CD8-positive, alpha-beta memory T cell (primary cell): Measurements from ENCODE around the gene ANKRD33B. TPM values are rescaled to one million over a fixed set of nuclear protein-coding genes. Genes with fewer than 3 reads are reported as not detected.

Experiments used
- CTCF ChIA-PET: fragments of 350-600 bp; sonication (Branson Sonifier 250); formaldehyde crosslinking; loops from one replicate; lab custom pipeline; 2021; ENCODE audit warnings: antibody characterized with exemption; lab: Charles Lee
- POLR2A ChIA-PET: fragments of 350-600 bp; sonication (Branson Sonifier 250); formaldehyde crosslinking; loops from one replicate; lab custom pipeline; 2021; ENCODE audit warnings: antibody characterized with exemption; lab: Charles Lee
- DNase-seq, 5 donors: peaks; one replicate each; pipeline versions ENCODE4 v3.0.0 to v3.0.0-alpha.2; 2020 to 2022; ENCODE audit warnings: mixed read lengths in 1 of 5
- H3K27ac ChIP-seq: one replicate; pipeline ENCODE4 v1.7.0; 2013; ENCODE audit warnings: low read depth, mild to moderate bottlenecking, low read length, moderate library complexity
- H3K27me3 ChIP-seq: 2 replicates; pipeline ENCODE4 v1.7.0; 2013; ENCODE audit warnings: low read length, mild to moderate bottlenecking; ENCODE audit not compliant: insufficient read depth, poor library complexity, severe bottlenecking
- H3K36me3 ChIP-seq: 2 replicates; pipeline ENCODE4 v1.7.0; 2013; ENCODE audit warnings: mild to moderate bottlenecking, low read length, moderate library complexity; ENCODE audit not compliant: insufficient read depth
- H3K4me1 ChIP-seq: 2 replicates; pipeline ENCODE4 v1.7.0; 2013; ENCODE audit warnings: mild to moderate bottlenecking, low read length, moderate library complexity; ENCODE audit not compliant: insufficient read depth
- H3K4me3 ChIP-seq: 2 replicates; pipeline ENCODE4 v1.7.0; 2013; ENCODE audit warnings: mild to moderate bottlenecking, low read length
- H3K9me3 ChIP-seq: 2 replicates; pipeline ENCODE4 v1.7.0; 2013; ENCODE audit warnings: mild to moderate bottlenecking, low read length
- H3K27ac Mint-ChIP-seq, 8 donors: one replicate each; pipeline ENCODE4 v1.8.0; 2020 to 2021; ENCODE audit warnings: mixed read lengths in 8 of 8, mild to moderate bottlenecking in 6 of 8, inconsistent platforms in 3 of 8, moderate library complexity in 3 of 8
- H3K27me3 Mint-ChIP-seq, 2 donors: one replicate each; pipeline ENCODE4 v1.8.0; 2020 to 2021; ENCODE audit warnings: mixed read lengths in 2 of 2, mild to moderate bottlenecking in 1 of 2, moderate library complexity in 1 of 2
- H3K36me3 Mint-ChIP-seq, 3 donors: one replicate each; pipeline ENCODE4 v1.8.0; 2020 to 2021; ENCODE audit warnings: mixed read lengths in 3 of 3, inconsistent platforms in 1 of 3, mild to moderate bottlenecking in 1 of 3
- H3K4me1 Mint-ChIP-seq, 3 donors: one replicate each; pipeline ENCODE4 v1.8.0; 2020 to 2021; ENCODE audit warnings: mixed read lengths in 3 of 3, inconsistent platforms in 1 of 3, mild to moderate bottlenecking in 1 of 3
- H3K4me3 Mint-ChIP-seq, 7 donors: one replicate each; pipeline ENCODE4 v1.8.0; 2020 to 2021; ENCODE audit warnings: mixed read lengths in 7 of 7, mild to moderate bottlenecking in 6 of 7, moderate library complexity in 4 of 7, inconsistent platforms in 2 of 7
- H3K9me3 Mint-ChIP-seq, 5 donors: one replicate each; pipeline ENCODE4 v1.8.0; 2020 to 2022; ENCODE audit warnings: mixed read lengths in 5 of 5, mild to moderate bottlenecking in 3 of 5, moderate library complexity in 2 of 5, inconsistent platforms in 1 of 5
- polyA plus RNA-seq: library from polyadenylated mRNA; unstranded; fragments of 300-500 nt; fragmentation: Illumina TruSeq; gene quantifications from one replicate; pipeline ENCODE4 v1.2.3, GENCODE V29; 2021
- total RNA-seq, 2 experiments: library from RNA; stranded (reverse); gene quantifications; one replicate each; pipeline ENCODE4 v1.2.3, GENCODE V29; 2021

Gene ANKRD33B
- total and polyA plus RNA-seq, 3 experiments from 2014 or later, result 0.06 to 32.7 (median 29.6) TPM

DNA sequence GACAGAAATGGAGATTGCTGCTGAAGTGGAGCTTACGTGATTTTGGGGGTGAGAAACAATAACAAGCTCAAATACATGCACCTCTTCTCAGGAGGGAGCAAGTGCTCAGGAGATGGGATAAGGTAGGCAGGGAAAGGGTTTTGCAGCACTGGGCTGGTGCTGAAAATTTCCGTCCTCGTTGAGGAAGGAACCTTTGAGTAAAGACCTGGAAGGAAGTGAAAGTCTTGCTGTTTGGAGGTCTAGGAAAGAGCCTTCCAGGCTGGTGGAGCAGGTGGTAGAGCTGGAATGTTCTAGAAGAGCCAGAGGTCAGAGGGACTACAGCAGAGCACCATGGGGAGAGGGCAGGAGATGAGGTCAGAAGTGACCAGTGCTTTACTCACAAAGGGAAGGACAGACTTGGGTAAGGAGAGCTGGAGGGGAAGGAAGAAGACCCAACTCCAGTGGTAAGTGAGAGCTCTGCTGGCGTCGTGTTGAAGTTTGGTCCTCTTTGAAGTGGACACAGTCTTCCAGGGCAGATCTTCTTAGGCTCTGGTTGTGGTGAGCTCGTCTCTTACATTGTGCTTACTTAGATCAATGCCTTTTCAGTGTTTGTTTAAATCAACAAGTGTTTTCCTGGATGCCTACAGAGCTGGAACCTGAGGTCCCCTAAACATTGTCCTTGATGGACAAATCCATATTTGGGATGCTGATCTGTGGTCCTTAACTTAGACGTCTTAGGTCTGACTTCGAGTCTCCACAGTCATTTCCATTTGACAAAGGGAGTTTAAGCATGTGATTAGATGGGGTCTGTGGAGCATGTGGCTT, 21.0 kb downstream of the ANKRD33B start:
- Mint-ChIP-seq H3K9me3 (peaks cover 1 to 6% (median 3%) of the 10 kb centered on the region in 5 donors), H3K27ac (peak overlapping the region in 1 of 8 donors; percentile 3), H3K4me1 (peaks cover 8 to 17% (median 9%) of the 10 kb centered on the region in 3 donors), H3K27me3 (peaks cover 3 to 13% of the 10 kb centered on the region in 2 donors), H3K4me3 (no peak overlapping the region), H3K36me3 (peaks cover 0 to 9% (median 5%) of the 10 kb centered on the region in 3 donors)
- H3K4me1 ChIP-seq, result no peaks in the 10 kb centered on the region
- DNase-seq, result no peak
- ChIA-PET CTCF (no interaction called here), POLR2A (no interaction called here)
- H3K27me3 ChIP-seq, result no peaks in the 10 kb centered on the region
- H3K36me3 ChIP-seq, result no peaks in the 10 kb centered on the region
- no peak overlapping the region for H3K4me3 ChIP-seq
- no peak overlapping the region for H3K27ac ChIP-seq
- no peaks in the 10 kb centered on the region for H3K9me3 ChIP-seq

DNA sequence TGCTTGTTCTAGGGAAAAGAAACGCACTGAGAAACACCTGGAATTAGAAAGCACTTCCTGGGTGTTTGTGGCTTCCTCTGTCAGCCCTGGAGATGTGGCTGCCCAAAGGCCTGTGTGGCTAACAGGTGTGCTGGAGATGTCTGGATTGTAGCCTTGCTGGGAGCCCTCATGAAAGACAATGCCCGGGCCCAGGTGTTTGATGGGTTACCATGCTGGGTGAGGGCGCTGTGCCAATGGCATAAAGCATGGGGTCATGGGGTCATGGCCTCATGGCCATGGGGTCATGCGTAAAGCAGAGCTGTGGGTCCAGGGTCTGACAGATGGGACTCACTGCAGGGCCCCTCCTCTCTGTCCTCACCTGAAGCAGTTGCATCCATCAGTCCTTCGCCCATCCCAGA, 21.6 kb downstream of the ANKRD33B start:
- Mint-ChIP-seq H3K4me1 (peaks cover 4 to 14% (median 8%) of the 10 kb centered on the region in 3 donors), H3K4me3 (no peak overlapping the region), H3K27ac (peak overlapping the region in 1 of 8 donors; percentile 73), H3K9me3 (peaks cover 1 to 6% (median 3%) of the 10 kb centered on the region in 5 donors), H3K36me3 (peaks cover 0 to 9% (median 5%) of the 10 kb centered on the region in 3 donors), H3K27me3 (peaks cover 3 to 13% of the 10 kb centered on the region in 2 donors)
- no peaks in the 10 kb centered on the region for H3K27me3 ChIP-seq
- ChIA-PET POLR2A (no interaction called here), CTCF (no interaction called here)
- no peak overlapping the region for H3K4me3 ChIP-seq
- no peak overlapping the region for H3K27ac ChIP-seq
- no peaks in the 10 kb centered on the region for H3K9me3 ChIP-seq
- H3K4me1 ChIP-seq, result no peaks in the 10 kb centered on the region
- DNase-seq, result no peak
- no peaks in the 10 kb centered on the region for H3K36me3 ChIP-seq

DNA sequence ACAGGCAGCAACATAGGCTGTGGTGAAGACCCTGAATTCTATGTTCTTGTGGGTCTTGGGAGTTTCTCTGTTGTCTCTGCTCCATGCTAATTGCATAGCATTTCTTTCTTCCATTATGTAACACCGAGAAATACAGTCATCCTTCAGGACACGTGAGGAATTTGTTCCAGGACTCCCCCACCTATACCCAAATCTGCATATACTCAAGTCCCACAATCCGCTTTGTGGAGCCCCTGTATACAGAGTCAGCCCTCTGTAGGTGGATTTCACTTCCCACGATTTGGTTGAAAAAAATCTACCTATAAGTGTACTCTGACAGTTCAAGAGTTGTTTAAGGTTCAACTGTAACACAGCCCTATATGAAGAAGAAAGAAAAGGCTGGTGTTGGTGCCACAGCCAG, 22.1 kb downstream of the ANKRD33B start:
- Histone ChIP-seq H3K4me1 (no peaks in the 10 kb centered on the region), H3K27me3 (no peaks in the 10 kb centered on the region)
- H3K4me1 Mint-ChIP-seq, result peaks cover 4 to 14% (median 8%) of the 10 kb centered on the region in 3 donors

DNA sequence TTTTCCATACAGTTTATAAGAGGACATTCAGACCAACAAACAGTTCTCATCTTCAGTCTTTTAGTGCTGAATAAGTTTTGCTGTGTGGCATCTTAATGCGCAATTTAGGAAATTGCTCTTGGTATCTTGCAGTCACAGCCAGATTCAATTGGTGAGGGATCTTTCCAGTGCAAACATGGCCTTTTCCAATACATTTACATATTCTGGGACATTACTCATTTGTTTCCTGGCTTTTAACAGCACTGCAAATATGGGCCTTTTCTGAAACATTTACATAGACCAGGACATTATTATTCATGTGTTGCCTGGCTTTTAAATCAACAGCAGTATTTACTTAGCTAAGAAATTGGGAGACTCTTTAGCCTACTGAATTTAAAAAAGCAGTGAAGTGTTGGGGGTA, 22.7 kb downstream of the ANKRD33B start:
- Histone ChIP-seq H3K27ac (no peak overlapping the region), H3K4me1 (no peaks in the 10 kb centered on the region), H3K36me3 (no peaks in the 10 kb centered on the region), H3K9me3 (no peaks in the 10 kb centered on the region), H3K4me3 (no peak overlapping the region), H3K27me3 (no peaks in the 10 kb centered on the region)
- Mint-ChIP-seq H3K27ac (no peak overlapping the region), H3K27me3 (peaks cover 3 to 13% of the 10 kb centered on the region in 2 donors), H3K36me3 (peaks cover 0 to 9% (median 5%) of the 10 kb centered on the region in 3 donors), H3K4me3 (no peak overlapping the region), H3K9me3 (peaks cover 1 to 6% (median 3%) of the 10 kb centered on the region in 5 donors), H3K4me1 (peaks cover 4 to 14% (median 8%) of the 10 kb centered on the region in 3 donors)
- ChIA-PET CTCF (no interaction called here), POLR2A (no interaction called here)
- no peak for DNase-seq

More for the DNA sequence above, 22.1 kb downstream of the ANKRD33B start:
- H3K9me3 ChIP-seq, result no peaks in the 10 kb centered on the region
- no peak for DNase-seq
- no peak overlapping the region for H3K27ac ChIP-seq
- Mint-ChIP-seq H3K4me3 (no peak overlapping the region), H3K36me3 (peaks cover 0 to 9% (median 5%) of the 10 kb centered on the region in 3 donors), H3K27me3 (peaks cover 3 to 13% of the 10 kb centered on the region in 2 donors), H3K9me3 (peaks cover 1 to 6% (median 3%) of the 10 kb centered on the region in 5 donors), H3K27ac (no peak overlapping the region)
- H3K4me3 ChIP-seq, result no peak overlapping the region
- H3K36me3 ChIP-seq, result no peaks in the 10 kb centered on the region
- ChIA-PET POLR2A (no interaction called here), CTCF (no interaction called here)

DNA sequence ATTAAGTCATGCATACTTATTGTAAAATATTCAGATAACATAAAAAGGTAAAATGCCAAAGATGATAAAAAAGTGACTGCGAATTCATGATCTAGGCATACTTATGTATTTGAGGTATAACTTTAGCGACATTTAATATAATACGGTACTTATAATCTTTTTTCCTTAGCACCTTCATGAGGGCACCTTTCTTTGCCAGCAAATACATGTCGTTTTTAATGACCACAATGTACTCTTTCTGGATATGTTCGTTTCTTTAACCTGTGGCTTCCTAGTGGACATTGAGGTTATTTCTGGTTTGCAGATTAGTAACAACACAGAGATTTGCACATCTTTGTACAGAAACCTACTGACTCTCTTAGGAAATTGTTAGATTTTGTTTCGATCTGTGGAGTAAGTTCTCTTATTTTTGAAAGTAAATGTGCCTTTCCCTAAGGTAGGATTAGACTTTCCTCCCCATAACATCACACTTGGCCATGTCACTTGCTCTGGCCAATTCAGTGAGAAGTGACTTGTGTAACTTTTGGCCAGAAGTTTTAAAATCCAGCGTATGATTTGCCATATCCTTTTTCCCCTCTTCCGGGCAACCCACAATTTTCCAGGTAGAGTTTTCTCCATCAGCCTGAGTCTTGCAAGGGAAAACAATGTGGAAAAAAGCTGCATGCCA, 24.4 kb downstream of the ANKRD33B start:
- CTCF ChIA-PET, result no interaction called here
- H3K4me1 Mint-ChIP-seq, result peaks cover 4 to 14% (median 8%) of the 10 kb centered on the region in 3 donors
- no peak overlapping the region for H3K27ac Mint-ChIP-seq

DNA sequence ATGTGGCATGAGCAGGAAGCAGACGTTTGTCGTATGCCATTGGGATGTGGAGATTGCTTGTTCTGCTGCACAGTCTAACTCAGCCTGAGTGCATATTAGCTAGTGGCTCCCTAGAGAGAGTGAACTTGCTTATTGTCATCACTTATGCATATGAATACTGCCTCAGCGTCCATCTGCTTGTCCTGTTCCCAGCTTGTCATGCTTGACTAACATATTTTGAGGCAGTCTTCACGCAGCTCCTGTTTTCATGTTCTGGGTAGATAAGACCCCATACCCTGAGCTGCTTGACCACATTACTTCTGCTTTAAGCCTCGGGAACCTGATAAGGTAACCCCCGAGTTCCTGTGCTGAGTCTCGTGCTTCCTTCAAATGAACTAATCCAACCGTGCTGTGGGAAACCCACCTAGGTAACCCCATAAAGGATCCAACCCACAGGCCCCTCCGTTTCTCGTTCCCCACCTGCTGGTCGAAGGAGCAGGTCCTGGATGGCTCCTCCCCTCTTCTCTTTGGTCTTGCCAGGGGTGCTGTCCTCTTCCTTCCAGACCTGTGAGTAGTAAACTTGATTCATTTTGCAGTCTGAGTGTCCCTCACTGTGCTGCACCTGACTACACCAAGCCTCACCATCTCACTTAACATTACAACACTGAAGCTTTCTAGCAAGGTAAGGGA, 25.0 kb downstream of the ANKRD33B start:
- peak overlapping the region; percentile 7 for H3K27ac ChIP-seq

More for the DNA sequence above, 24.4 kb downstream of the ANKRD33B start:
- Histone ChIP-seq H3K9me3 (no peaks in the 10 kb centered on the region), H3K4me1 (no peaks in the 10 kb centered on the region), H3K27me3 (no peaks in the 10 kb centered on the region), H3K36me3 (no peaks in the 10 kb centered on the region), H3K27ac (no peak overlapping the region), H3K4me3 (no peak overlapping the region)
- no peak for DNase-seq
- H3K36me3 Mint-ChIP-seq, result peaks cover 0 to 6% (median 5%) of the 10 kb centered on the region in 3 donors
- no peak overlapping the region for H3K4me3 Mint-ChIP-seq
- peaks cover 6 to 10% of the 10 kb centered on the region in 2 donors for H3K27me3 Mint-ChIP-seq
- peaks cover 0 to 6% (median 3%) of the 10 kb centered on the region in 5 donors for H3K9me3 Mint-ChIP-seq
- POLR2A ChIA-PET, result no interaction called here

DNA sequence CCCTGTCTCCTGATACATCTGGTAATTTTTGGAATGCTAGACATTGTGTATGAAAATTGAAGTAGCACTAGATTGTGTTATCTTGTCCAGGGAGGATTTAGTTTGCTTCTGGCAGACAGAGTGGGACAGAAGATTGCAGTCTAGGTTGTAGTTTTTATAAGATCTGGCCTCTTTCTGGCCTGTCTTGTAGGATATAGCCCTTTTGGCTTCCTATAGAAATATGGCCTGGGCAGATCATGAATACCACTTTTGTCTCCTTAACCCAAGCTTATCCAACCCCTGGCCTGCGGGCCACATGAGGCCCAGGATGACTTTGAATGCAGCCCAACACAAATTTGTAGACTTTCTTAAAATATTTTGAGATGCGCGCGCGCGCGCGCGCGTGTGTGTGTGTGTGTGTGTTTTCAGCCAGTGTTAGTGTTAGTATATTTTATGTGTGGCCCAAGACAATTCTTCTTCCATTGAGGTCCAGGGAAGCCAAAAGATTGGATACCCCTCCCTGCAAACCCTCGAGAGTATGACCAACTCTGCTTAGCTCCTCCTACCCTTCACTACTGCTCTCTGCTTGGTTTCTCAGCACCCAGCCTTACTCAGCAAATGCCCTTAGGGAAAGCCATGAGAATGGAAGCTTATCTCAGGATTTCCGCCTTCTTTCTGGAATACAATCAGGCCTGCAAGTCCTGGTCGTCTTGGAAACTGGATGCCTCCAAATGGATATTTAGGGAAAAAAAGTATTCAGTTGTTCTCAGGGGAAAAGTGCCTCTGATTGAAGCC, 26.5 kb downstream of the ANKRD33B start:
- no peak for DNase-seq
- Mint-ChIP-seq H3K4me3 (no peak overlapping the region), H3K36me3 (peaks cover 0 to 4% (median 0%) of the 10 kb centered on the region in 3 donors), H3K27ac (no peak overlapping the region), H3K27me3 (peaks cover 3 to 5% of the 10 kb centered on the region in 2 donors), H3K4me1 (peaks cover 3 to 6% (median 3%) of the 10 kb centered on the region in 3 donors), H3K9me3 (peaks cover 0 to 6% (median 3%) of the 10 kb centered on the region in 5 donors)
- Histone ChIP-seq H3K4me1 (no peaks in the 10 kb centered on the region), H3K36me3 (no peaks in the 10 kb centered on the region), H3K9me3 (no peaks in the 10 kb centered on the region), H3K4me3 (no peak overlapping the region), H3K27me3 (no peaks in the 10 kb centered on the region), H3K27ac (no peak overlapping the region)
- CTCF ChIA-PET, result no interaction called here
- POLR2A ChIA-PET, result interaction anchor here (0.5 kb wide), 1 partner anchor 102 kb away, joined by 3 read pairs; no protein-coding TSS in a partner anchor

More for the DNA sequence above, 25.0 kb downstream of the ANKRD33B start:
- no peaks in the 10 kb centered on the region for H3K4me1 ChIP-seq
- Mint-ChIP-seq H3K4me1 (peaks cover 2 to 9% (median 6%) of the 10 kb centered on the region in 3 donors), H3K36me3 (peaks cover 0 to 6% (median under 1%) of the 10 kb centered on the region in 3 donors), H3K27me3 (peaks cover 5 to 6% of the 10 kb centered on the region in 2 donors), H3K9me3 (peaks cover 0 to 6% (median 3%) of the 10 kb centered on the region in 5 donors), H3K4me3 (no peak overlapping the region), H3K27ac (no peak overlapping the region)
- DNase-seq, result no peak
- no peak overlapping the region for H3K4me3 ChIP-seq
- H3K27me3 ChIP-seq, result no peaks in the 10 kb centered on the region
- CTCF ChIA-PET, result no interaction called here
- POLR2A ChIA-PET, result no interaction called here
- H3K36me3 ChIP-seq, result no peaks in the 10 kb centered on the region
- H3K9me3 ChIP-seq, result no peaks in the 10 kb centered on the region
